Lower leg skin (tissue), 4 donors: Measurements from ENCODE around the gene OR2Y1. TPM values are rescaled to one million over a fixed set of nuclear protein-coding genes. Genes with fewer than 3 reads are reported as not detected.
"Not testable (repeated sequence)": the region's sequence is repeated elsewhere in the genome, so short reads cannot be mapped to it uniquely, and the experiment has no call there.

Experiments
- DNase-seq, 2 donors: peaks; one replicate each; pipeline ENCODE4 v3.0.0-alpha.2; 2019; ENCODE audit warnings: low spot score in 2 of 2
- H3K4me3 ChIP-seq: fragments of 200-600 bp; sonication (generic); 2 replicates; pipeline ENCODE4 v1.5.1; 2017; ENCODE audit warnings: mild to moderate bottlenecking, low read depth; ENCODE audit not compliant: poor library complexity, severe bottlenecking
- CTCF ChIP-seq, 3 donors: fragments of 450-650 bp; IDR thresholded peaks; one replicate each; pipeline ENCODE4 v1.5.1; 2016; ENCODE audit warnings: antibody characterized with exemption in 3 of 3, mild to moderate bottlenecking in 3 of 3, moderate library complexity in 2 of 3
- POLR2A ChIP-seq, 2 donors: fragments of 450-650 bp; IDR thresholded peaks; one replicate each; pipeline ENCODE4 v1.6.1; 2016 to 2017; ENCODE audit warnings: antibody characterized with exemption in 2 of 2, mild to moderate bottlenecking in 1 of 2, moderate library complexity in 1 of 2
- WGBS, 2 donors: methylation state at CpG; one replicate each; pipeline ENCODE4 v1.1.5; 2018; 5-methylcytosine and 5-hydroxymethylcytosine counted together
- intact Hi-C: fragments of 100-400 bp; cut with DNase I; formaldehyde crosslinking; loops from one replicate; pipeline ENCODE4 v1.15.0; 2023; ENCODE audit warnings: low total_unique reads
- total RNA-seq, 4 donors: library from RNA; depleted of rRNA; stranded (reverse); fragments of >200 nt; gene quantifications; one replicate each; pipeline ENCODE4 v1.1.0, GENCODE V29; 2016

OR2Y1 gene
- total RNA-seq, 4 donors from 2014 or later = not detected

- DNase-seq = no peak
- WGBS, 2 donors = 83 to 84% methylated on average over 5 of the region's 5 CpGs
- no peak for TF ChIP-seq POLR2A (IDR thresholded peaks at IDR 0.05)
- no peak for TF ChIP-seq CTCF (IDR thresholded peaks at IDR 0.05)
- H3K4me3 ChIP-seq = no peak overlapping the region
- intact Hi-C loops = no loop called here
These were observed 4.4 kb upstream of the OR2Y1 start for GRCh38 chr5:180744253-180744652.

- WGBS, 2 donors = 79 to 85% methylated on average over 6 of the region's 6 CpGs
- intact Hi-C loops = no loop called here
- DNase-seq = no peak
- H3K4me3 ChIP-seq = no peak overlapping the region
- TF ChIP-seq POLR2A (IDR thresholded peaks at IDR 0.05) (no peak), CTCF (IDR thresholded peaks at IDR 0.05) (no peak)
These were observed 2.9 kb upstream of the OR2Y1 start for GRCh38 chr5:180742727-180743126.

GRCh38 chr5:180740953-180741352, 1.1 kb upstream of the OR2Y1 start:
- H3K4me3 ChIP-seq, intact Hi-C loops, DNase-seq: not testable (repeated sequence)
- 83 to 84% methylated on average over 4 of the region's 4 CpGs for WGBS, 2 donors

GRCh38 chr5:180739271-180739670, 587 bp downstream of the OR2Y1 start:
- intact Hi-C loops = no loop called here
- H3K4me3 ChIP-seq = no peak overlapping the region
- no peak for TF ChIP-seq POLR2A (IDR thresholded peaks at IDR 0.05)
- WGBS, 2 donors = 92 to 95% methylated on average over 10 of the region's 10 CpGs
- no peak for DNase-seq

- intact Hi-C loops = no loop called here
- WGBS, 2 donors = 73 to 75% methylated on average over 2 of the region's 2 CpGs
- H3K4me3 ChIP-seq = no peak overlapping the region
- no peak for DNase-seq
- no peak for TF ChIP-seq POLR2A (IDR thresholded peaks at IDR 0.05)
- TF ChIP-seq CTCF (IDR thresholded peaks at IDR 0.05) = no peak
These were observed 3.3 kb downstream of the OR2Y1 start for GRCh38 chr5:180736536-180736935.

GRCh38 chr5:180724944-180725343, 14.9 kb downstream of the OR2Y1 start:
- no peak overlapping the region for H3K4me3 ChIP-seq
- WGBS, 2 donors = 86 to 91% methylated on average over 8 of the region's 8 CpGs
- DNase-seq = no peak
- TF ChIP-seq POLR2A (IDR thresholded peaks at IDR 0.05) = no peak
- TF ChIP-seq CTCF (IDR thresholded peaks at IDR 0.05) = no peak
- intact Hi-C loops = no loop called here

GRCh38 chr5:180723936-180724335, 15.9 kb downstream of the OR2Y1 start:
- no peak for TF ChIP-seq CTCF (IDR thresholded peaks at IDR 0.05)
- TF ChIP-seq POLR2A (IDR thresholded peaks at IDR 0.05) = no peak
- 57 to 60% methylated on average over 5 of the region's 5 CpGs for WGBS, 2 donors

More at GRCh38 chr5:180723936-180724335, 15.9 kb downstream of the OR2Y1 start:
- no peak for DNase-seq
- no peak overlapping the region for H3K4me3 ChIP-seq
- intact Hi-C loops = no loop called here
